Esophagus muscularis mucosa (tissue), 4 donors: ENCODE results near the gene ZNF423. TPM values are rescaled to one million over a fixed set of nuclear protein-coding genes. Genes with fewer than 3 reads are reported as not detected.

Experiments
- DNase-seq: peaks from one replicate; pipeline ENCODE4 v3.0.0-alpha.2; 2017; ENCODE audit errors: extremely low spot score
- H3K27ac ChIP-seq, 4 donors: fragments of 200-600 bp; sonication (generic); replicated peaks in 1 of 4; 1 replicate in 3 of 4; 2 replicates in 1 of 4; pipeline ENCODE4 v1.5.1; 2016 to 2019; ENCODE audit warnings: mild to moderate bottlenecking in 1 of 4
- H3K27me3 ChIP-seq, 4 donors: fragments of 200-600 bp; sonication (generic); one replicate each; pipeline versions ENCODE4 v1.5.1 to v1.6.0; 2016 to 2019
- H3K36me3 ChIP-seq, 4 donors: fragments of 200-600 bp; sonication (generic); one replicate each; pipeline ENCODE4 v1.5.1; 2016 to 2019
- H3K4me1 ChIP-seq, 4 donors: fragments of 200-600 bp; sonication (generic); one replicate each; pipeline ENCODE4 v1.5.1; 2016 to 2019
- H3K4me3 ChIP-seq, 4 donors: fragments of 200-600 bp; sonication (generic); 1 replicate in 2 of 4; 2 replicates in 2 of 4; pipeline ENCODE4 v1.5.1; 2016 to 2019; ENCODE audit warnings: mild to moderate bottlenecking in 4 of 4, moderate library complexity in 1 of 4
- H3K9me3 ChIP-seq, 4 donors: fragments of 200-600 bp; sonication (generic); 1 replicate in 3 of 4; 2 replicates in 1 of 4; pipeline ENCODE4 v1.5.1; 2016 to 2019
- EP300 ChIP-seq: sonication (generic); formaldehyde crosslinking; IDR thresholded peaks from one replicate; pipeline ENCODE4 v1.6.1; 2017; ENCODE audit warnings: antibody characterized with exemption
- POLR2A ChIP-seq: fragments of 450-650 bp; IDR thresholded peaks from one replicate; pipeline ENCODE4 v1.6.1; 2017; ENCODE audit warnings: antibody characterized with exemption, moderate library complexity, mild to moderate bottlenecking, low read depth
- POLR2AphosphoS5 ChIP-seq, 2 donors: sonication (generic); formaldehyde crosslinking; IDR thresholded peaks; one replicate each; pipeline ENCODE4 v1.6.1; 2017; ENCODE audit warnings: antibody characterized with exemption in 2 of 2
- WGBS: methylation state at CpG from one replicate; pipeline ENCODE4 v1.1.5; 2018; 5-methylcytosine and 5-hydroxymethylcytosine counted together
- intact Hi-C: fragments of 100-400 bp; cut with DNase I; formaldehyde crosslinking; loops from one replicate; pipeline ENCODE4 v1.15.1; 2023
- total RNA-seq, 4 donors: library from RNA; depleted of rRNA; stranded (reverse); fragments of >200 nt; gene quantifications; one replicate each; pipeline versions ENCODE4 v1.1.0 to v1.2.1, GENCODE V29; 2016
- TF ChIP-seq, protein P1 (sequence below), 3 experiments: fragments of 200-600 bp in 2 of 3; fragments of 450-650 bp in 1 of 3; sonication (generic) in 2 of 3; IDR thresholded peaks; one replicate each; pipeline ENCODE4 v1.5.1; 2017 to 2019; ENCODE audit warnings: antibody characterized with exemption in 3 of 3, mild to moderate bottlenecking in 2 of 3, moderate library complexity in 1 of 3

Gene ZNF423
- total RNA-seq, 4 donors from 2014 or later: 8.7 to 22.5 (median 10.3) TPM

DNA sequence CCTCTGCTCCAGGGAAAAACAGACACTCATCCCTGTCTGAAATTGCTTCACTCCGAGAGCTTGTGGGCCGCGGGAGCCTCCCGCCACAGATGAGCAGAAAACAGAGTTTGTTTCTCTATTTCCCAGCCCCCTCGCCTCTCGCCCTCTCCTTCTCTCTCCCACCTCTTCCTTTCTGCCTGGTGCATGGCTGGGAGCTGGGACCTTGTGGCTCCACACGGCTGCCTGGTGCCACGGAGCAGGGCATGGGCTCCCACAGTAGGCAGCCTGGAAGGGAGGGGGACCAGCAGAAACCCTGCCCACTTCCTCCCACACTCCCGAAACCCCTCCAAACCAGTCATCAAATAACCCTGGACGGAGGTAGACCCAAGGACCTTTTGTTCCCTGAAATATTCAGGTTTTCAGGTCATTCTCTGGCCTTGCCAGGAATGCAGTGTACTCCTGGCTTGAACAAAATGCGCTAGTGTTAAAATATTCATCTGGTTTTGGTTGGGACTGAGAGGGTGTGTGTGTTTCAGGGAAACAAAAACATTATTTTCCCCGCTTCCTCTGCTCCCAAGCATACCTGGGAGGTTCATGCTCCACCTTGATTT lies 277.4 kb downstream of the ZNF423 start:
- Histone ChIP-seq H3K9me3 (peaks cover 0 to under 1% (median 0%) of the 10 kb centered on the region in 4 donors), H3K4me1 (peaks cover 0 to 3% (median 0%) of the 10 kb centered on the region in 4 donors), H3K4me3 (no peak overlapping the region), H3K36me3 (no peaks in the 10 kb centered on the region), H3K27ac (no peak overlapping the region), H3K27me3 (no peaks in the 10 kb centered on the region)
- DNase-seq: no peak
- 89% methylated on average over 12 of the region's 12 CpGs for WGBS
- intact Hi-C loops: no loop called here
- TF ChIP-seq EP300: no peak
- no peak for TF ChIP-seq POLR2AphosphoS5 (IDR thresholded peaks at IDR 0.05)
- TF ChIP-seq, protein P1, sequence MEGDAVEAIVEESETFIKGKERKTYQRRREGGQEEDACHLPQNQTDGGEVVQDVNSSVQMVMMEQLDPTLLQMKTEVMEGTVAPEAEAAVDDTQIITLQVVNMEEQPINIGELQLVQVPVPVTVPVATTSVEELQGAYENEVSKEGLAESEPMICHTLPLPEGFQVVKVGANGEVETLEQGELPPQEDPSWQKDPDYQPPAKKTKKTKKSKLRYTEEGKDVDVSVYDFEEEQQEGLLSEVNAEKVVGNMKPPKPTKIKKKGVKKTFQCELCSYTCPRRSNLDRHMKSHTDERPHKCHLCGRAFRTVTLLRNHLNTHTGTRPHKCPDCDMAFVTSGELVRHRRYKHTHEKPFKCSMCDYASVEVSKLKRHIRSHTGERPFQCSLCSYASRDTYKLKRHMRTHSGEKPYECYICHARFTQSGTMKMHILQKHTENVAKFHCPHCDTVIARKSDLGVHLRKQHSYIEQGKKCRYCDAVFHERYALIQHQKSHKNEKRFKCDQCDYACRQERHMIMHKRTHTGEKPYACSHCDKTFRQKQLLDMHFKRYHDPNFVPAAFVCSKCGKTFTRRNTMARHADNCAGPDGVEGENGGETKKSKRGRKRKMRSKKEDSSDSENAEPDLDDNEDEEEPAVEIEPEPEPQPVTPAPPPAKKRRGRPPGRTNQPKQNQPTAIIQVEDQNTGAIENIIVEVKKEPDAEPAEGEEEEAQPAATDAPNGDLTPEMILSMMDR (IDR thresholded peaks at IDR 0.05): no peak
- no peak for TF ChIP-seq POLR2A

DNA sequence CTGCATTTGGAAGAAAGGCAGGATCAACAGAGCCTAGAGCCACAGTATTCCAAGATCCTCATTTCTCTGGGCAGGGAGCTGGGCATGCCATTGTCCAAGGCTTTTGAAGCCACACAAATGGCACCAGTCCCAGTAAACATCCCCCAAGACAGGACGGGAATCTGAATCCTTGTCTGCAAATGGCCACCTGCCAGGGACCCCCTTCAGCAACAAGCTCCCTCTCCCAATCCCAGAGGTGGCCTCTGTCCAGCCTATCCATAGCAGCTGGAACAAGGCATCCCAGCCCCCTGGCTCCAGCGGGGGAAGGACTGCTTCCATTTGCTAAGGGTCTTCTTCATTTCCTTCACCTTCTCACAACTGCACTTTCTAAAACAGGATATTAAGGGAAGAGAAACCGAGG lies 277.9 kb downstream of the ZNF423 start:
- Histone ChIP-seq H3K4me3 (no peak overlapping the region), H3K9me3 (peaks cover 0 to 3% (median 0%) of the 10 kb centered on the region in 4 donors), H3K36me3 (no peaks in the 10 kb centered on the region), H3K27ac (no peak overlapping the region), H3K27me3 (no peaks in the 10 kb centered on the region), H3K4me1 (peaks cover 0 to 3% (median 0%) of the 10 kb centered on the region in 4 donors)
- TF ChIP-seq POLR2AphosphoS5 (IDR thresholded peaks at IDR 0.05): no peak
- TF ChIP-seq EP300: no peak
- no peak for DNase-seq
- WGBS: 73% methylated on average over 3 of the region's 3 CpGs
- intact Hi-C loops: no loop called here

DNA sequence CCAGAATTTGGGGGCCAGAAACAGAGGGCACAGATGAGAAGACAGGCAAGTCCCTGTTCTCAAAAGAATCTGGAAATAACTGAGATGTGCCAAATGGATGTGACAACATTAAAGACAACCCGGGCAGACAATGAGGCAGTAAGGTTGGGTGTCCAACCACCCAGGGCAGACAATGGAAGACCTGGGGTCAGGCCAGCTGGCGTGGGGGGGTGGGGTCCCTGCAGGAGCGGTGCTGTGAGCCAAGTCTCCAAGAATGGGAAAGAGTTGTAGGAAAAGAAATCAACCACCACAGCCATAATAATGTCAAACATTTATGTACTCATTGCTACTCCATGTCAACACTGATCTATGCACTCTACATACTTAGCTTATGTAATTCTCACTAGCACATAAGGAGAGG lies 279.0 kb downstream of the ZNF423 start:
- WGBS: 83% methylated on average over 3 of the region's 3 CpGs
- TF ChIP-seq EP300 (no peak), POLR2A (no peak), POLR2AphosphoS5 (IDR thresholded peaks at IDR 0.05) (no peak)
- TF ChIP-seq, protein P1 (IDR thresholded peaks at IDR 0.05): no peak
- Histone ChIP-seq H3K27ac (no peak overlapping the region), H3K27me3 (no peaks in the 10 kb centered on the region), H3K9me3 (peaks cover 0 to 3% (median 0%) of the 10 kb centered on the region in 4 donors), H3K4me3 (no peak overlapping the region), H3K36me3 (no peaks in the 10 kb centered on the region), H3K4me1 (peaks cover 0 to 3% (median 0%) of the 10 kb centered on the region in 4 donors)
- no peak for DNase-seq
- intact Hi-C loops: no loop called here

DNA sequence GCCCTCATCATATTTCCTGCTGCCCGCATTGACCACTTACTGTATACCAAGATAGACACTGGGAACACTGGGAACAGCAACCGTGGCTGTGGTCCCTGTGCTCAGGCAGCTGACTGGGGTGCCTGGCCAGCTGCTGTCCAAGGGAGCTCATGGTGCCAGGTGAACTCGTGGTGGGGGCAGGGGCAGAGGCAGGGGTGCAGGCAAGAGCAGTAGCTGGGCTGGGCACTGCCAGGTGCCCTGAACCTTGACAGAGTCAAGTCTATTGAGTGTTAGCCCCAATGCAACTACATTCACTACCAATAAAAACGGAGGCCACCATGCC lies 279.8 kb downstream of the ZNF423 start:
- H3K27me3 ChIP-seq: no peaks in the 10 kb centered on the region
- TF ChIP-seq, protein P1 (IDR thresholded peaks at IDR 0.05): no peak
- no peak for TF ChIP-seq POLR2AphosphoS5 (IDR thresholded peaks at IDR 0.05)
- TF ChIP-seq EP300: no peak
- TF ChIP-seq POLR2A: no peak
- peaks cover 0 to 3% (median 0%) of the 10 kb centered on the region in 4 donors for H3K9me3 ChIP-seq
- H3K36me3 ChIP-seq: no peaks in the 10 kb centered on the region
- no peak overlapping the region for H3K4me3 ChIP-seq
- peaks cover 0 to 3% (median 0%) of the 10 kb centered on the region in 4 donors for H3K4me1 ChIP-seq
- DNase-seq: no peak
- intact Hi-C loops: no loop called here
- no peak overlapping the region for H3K27ac ChIP-seq
- 97% methylated on average over 4 of the region's 4 CpGs for WGBS

DNA sequence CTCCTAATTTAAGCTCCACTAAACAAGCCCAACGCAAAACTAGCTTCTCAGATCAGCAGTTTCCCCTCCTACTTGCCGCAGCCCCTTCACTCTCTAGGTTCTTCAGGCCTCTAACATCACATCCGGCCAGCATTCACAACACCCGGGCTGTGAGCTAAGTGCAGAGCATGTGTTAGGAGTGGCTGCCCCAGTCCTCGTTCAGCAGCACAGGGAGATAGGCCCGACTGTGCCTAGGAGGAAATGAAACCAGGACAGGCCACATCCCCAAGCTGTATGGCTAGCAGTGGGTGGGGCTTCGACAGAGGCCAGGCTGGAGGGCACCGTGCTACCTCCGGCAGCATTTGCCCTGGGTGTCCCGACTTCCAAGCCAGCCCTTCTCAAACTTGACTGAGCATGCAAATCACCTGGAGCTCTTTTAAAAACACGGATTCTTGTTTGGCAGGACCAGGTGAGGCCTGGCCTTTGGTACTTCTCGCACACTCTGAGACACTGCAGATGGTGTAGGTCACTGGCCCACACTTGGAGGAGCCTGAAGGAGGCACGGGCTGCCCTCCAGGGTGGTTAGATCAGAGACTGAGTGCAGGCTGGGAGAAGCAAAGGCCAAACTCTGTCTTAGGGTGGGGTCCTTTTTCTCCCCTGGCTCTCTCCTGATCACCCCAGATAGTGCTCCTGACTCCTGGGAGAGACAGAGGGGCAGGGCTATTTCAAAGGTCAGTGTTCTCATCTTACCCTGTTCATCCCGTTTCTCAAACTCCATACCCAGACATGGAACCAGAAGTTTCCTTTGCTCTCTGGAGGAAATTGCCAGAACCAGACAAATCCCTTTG lies 280.4 kb downstream of the ZNF423 start:
- no peak for DNase-seq
- intact Hi-C loops: no loop called here
- H3K36me3 ChIP-seq: no peaks in the 10 kb centered on the region
- WGBS: 85% methylated on average over 9 of the region's 14 CpGs
- H3K27me3 ChIP-seq: no peaks in the 10 kb centered on the region
- H3K9me3 ChIP-seq: peaks cover 0 to 3% (median 0%) of the 10 kb centered on the region in 4 donors
- H3K27ac ChIP-seq: no peak overlapping the region
- peaks cover 0 to 3% (median 0%) of the 10 kb centered on the region in 4 donors for H3K4me1 ChIP-seq
- H3K4me3 ChIP-seq: no peak overlapping the region
- TF ChIP-seq, protein P1 (IDR thresholded peaks at IDR 0.05): no peak
- no peak for TF ChIP-seq POLR2A
- TF ChIP-seq POLR2AphosphoS5 (IDR thresholded peaks at IDR 0.05): no peak
- TF ChIP-seq EP300: no peak
